Ammon's horn (tissue), 1 donor: ENCODE data around the gene FHIT.
"Not testable (repeated sequence)": the region's sequence is repeated elsewhere in the genome, so short reads cannot be mapped to it uniquely, and the experiment has no call there.

ENCODE experiments used
- DNase-seq: peaks from one replicate; pipeline ENCODE4 v3.0.0-alpha.2; 2016; ENCODE audit warnings: low spot score

FHIT gene

DNA sequence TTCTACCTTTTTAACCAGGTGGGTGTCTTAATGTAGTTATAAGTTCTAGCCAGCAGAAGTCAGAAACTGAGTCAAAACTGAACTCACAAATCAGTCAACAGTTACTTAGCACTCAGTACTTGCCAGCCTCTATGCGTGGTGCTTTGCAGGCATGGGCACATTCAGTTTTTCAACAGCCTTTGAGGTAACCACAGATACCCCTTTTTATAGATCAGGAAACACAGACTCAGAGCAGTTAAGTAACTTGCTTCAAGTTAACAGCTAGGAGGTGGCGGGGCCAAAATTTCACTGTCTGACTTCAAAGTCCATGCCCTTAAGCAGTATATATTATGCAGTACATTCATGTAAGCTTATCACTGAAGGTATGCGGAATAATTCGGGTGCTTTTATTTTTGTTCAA lies 139.4 kb downstream of the FHIT start:
- DNase-seq = no peak

GRCh38 chr3:61110576-61110975 lies 140.7 kb downstream of the FHIT start:
- no peak for DNase-seq

GRCh38 chr3:61108247-61109019 lies 142.8 kb downstream of the FHIT start:
- DNase-seq = no peak

- DNase-seq = no peak
These were observed 156.6 kb downstream of the FHIT start for GRCh38 chr3:61094608-61095007.

DNA sequence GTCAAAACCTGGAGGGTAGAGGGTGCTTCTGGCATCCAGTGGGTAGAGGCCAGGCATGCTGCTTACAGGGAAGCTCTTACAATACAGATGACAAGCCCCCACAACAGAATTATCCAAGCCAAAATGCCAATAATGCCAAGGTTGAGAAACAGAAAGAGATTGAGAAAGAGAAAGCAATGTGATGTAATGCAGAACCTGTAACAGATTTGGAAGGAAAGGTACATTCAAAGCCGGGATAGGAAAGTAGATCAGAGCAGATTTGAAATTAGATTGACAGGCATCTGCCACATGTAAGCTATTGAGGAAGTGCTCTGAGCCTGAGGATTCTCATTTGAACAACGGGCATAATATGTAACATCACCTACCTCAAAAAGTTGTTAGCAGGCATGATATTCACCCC lies 157.9 kb downstream of the FHIT start:
- DNase-seq = no peak

DNA sequence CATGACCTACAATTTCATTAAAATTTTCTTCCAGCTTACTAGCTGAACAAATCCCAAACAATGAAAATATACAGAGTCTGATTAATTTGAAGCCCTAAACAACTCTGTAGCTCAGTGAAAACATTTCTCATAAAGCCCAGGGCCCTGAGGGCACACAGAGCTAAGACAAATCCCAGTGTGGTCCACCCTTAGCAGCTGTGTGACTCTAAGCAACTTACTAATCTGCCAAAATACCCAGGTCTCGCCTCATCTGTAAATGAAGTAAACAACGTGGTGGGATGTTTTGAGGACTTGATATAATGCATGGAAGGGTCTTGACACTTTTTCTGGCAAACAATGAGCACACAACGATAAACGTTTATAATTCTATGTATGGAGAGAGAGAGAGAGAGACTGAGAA lies 158.4 kb downstream of the FHIT start:
- DNase-seq = no peak

GRCh38 chr3:61090389-61091169 lies 160.7 kb downstream of the FHIT start:
- no peak for DNase-seq

- DNase-seq = no peak
These were observed 163.8 kb downstream of the FHIT start for GRCh38 chr3:61087465-61087864.

DNA sequence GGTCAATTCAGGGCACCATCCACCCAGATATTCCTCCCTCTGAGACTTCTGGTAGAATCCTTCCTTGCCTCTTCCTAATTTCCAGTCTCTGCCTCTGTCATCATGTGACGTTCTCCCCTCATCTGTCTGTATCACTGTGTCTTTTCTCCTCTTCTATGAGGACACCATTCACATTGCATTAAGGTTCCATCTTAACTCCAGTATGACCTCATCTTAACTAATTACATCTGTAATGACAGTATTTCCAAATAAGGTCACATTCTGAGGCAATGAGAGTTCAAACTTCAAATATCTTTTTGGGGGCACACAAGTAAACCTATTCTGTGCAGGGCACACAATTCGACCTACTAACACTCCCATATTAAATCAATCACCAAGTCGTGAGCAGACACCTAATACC lies 169.7 kb downstream of the FHIT start:
- no peak for DNase-seq

- DNase-seq = no peak
These were observed 170.4 kb downstream of the FHIT start for GRCh38 chr3:61080737-61081445.

DNA sequence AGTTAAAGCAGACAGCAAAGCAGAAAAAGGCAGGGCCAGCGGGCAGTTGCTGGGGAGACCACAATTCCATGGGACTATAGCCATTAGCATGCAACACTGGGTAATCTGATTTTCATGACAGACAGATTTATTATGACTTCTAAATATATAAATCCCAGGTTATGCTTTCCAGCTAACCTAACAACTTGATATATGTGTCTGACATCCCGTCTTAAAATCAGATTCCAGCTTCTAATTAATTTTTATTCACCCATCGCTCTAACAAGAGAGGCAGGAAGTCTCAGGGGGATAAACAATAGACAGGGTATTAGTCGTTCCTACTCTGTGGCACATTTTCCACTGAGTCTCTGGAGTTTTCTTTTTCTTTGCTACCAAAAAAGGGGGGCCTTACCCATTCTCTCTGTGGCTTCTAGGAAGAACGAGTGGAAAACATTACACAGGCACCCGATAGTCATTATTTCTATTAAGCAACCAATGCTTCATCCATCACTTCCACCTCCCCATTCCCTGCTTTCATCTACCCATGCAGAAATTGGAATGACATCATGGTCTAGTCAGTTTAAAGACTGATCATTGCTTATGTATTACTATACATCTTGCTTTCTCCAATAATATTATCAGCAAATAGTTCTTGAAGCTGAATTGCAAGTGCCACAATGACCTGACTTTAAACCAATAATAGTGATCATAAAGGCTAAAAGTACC lies 173.1 kb downstream of the FHIT start:
- no peak for DNase-seq

DNA sequence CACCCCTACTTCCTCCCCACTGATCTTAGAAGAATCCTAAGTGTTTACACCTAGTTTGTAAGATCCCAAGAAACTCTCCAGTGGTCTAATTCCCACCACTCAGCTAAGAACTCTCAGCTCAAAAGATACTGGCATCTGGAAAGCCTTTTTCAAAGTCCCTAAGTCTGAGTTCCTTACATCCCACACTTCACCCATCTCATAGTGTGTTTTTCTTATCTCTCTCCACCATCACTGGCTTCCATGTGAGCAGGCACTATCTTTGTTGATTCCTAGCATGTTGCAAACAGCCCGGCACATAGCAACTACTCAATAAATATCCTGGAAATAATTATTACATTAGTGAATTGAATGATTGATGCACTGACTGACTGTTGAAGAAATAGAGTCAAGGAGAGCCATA lies 173.7 kb downstream of the FHIT start:
- no peak for DNase-seq

DNA sequence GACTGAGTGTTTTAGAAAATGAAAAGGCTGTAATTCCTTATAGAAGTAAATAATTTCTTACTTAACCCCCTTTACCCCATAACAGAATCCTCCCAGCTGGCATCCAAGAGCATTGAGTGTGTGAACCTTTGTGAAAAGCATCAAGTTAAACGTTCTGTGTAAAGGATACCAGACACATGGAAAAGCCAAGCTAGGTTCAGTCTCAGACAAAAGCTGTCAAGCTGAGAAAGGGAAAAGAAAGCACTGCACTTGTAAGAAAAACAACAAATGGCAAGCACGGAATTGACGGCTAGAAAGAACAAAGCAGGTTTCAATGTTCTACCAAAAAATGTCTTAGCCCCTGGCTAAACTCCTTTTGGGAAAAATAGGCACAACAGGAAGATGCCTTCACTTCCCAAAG lies 176.5 kb downstream of the FHIT start:
- no peak for DNase-seq

GRCh38 chr3:61073566-61074165 lies 177.6 kb downstream of the FHIT start:
- no peak for DNase-seq

DNA sequence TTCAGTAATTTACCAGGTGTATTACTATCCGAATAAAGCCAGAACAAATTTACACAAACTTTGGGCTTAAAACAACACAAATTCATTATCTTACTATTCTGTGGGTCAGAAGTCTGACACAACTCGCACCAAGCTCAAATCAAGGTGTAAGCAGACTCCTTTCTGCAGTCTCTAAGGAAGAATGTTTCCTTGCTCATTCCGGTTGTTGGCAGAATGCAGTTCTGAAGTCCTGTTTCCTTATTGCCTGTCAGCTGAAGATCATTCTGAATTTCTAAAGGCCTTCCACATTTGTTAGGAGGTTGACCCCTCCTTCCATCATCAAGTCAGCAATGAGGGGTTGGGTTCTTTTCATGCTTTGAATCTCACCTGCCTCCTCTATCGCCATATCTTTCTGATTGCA lies 183.2 kb downstream of the FHIT start:
- no peak for DNase-seq

- no peak for DNase-seq
These were observed 184.5 kb downstream of the FHIT start for GRCh38 chr3:61066800-61067199.

GRCh38 chr3:61066222-61066621 lies 185.0 kb downstream of the FHIT start:
- not testable (repeated sequence) for DNase-seq

- DNase-seq = no peak
These were observed 185.7 kb downstream of the FHIT start for GRCh38 chr3:61065451-61066011.

DNA sequence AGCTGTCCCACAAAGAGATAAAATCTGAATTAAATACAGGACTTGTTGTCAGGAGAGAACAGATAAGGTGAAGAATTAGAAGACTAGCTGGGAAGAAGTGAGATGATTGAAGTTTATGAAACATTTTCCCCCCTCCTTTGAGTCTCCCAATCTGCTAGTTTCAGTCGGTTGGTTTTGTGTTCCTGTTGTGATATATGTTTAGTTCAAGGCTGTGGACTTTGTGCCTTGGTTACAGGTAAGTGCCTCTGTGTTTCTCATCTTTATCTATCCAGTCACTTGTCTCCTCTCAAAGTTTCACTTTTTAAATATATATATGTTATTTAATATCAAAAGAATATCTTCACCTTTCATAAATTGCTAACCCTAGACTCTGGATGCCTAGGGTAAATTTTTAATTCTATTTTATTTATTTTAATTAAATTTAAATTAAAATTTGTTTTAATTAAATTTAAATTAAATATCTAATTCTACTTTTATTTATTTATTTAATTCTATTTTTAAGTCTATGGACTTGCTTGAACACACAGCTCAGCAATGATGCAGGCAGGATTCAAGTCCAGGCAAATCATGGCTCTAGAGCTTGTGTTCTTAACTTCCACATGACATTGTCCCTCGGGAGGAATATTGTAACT lies 190.0 kb downstream of the FHIT start:
- DNase-seq = no peak

- DNase-seq = no peak
These were observed 190.8 kb downstream of the FHIT start for GRCh38 chr3:61060411-61060861.

- DNase-seq = no peak
These were observed 192.4 kb downstream of the FHIT start for GRCh38 chr3:61058836-61059235.
